Endothelial cell of umbilical vein (primary cell): Measurements from ENCODE around the gene DDX42. TPM values are rescaled to one million over a fixed set of nuclear protein-coding genes. Genes with fewer than 3 reads are reported as not detected.

ENCODE experiments used
- BruUV-seq: library from RNA; stranded (reverse); fragments of 400-500 nt; replicated peaks from 2 replicates; lab custom pipeline; 2021; lab: Mats Ljungman, UMichigan
- CTCF ChIA-PET: fragments of 300-600, 350-600 bp; sonication (Branson Sonifier 250); formaldehyde crosslinking; loops from one replicate; lab custom pipeline; 2021; ENCODE audit warnings: antibody characterized with exemption, inconsistent platforms; lab: Charles Lee
- POLR2A ChIA-PET: fragments of 300-600, 350-600 bp; sonication (Branson Sonifier 250); formaldehyde crosslinking; loops from one replicate; lab custom pipeline; 2021; ENCODE audit warnings: antibody characterized with exemption, inconsistent platforms; lab: Charles Lee
- DNase-seq: peaks from one replicate; pipeline ENCODE4 v3.0.0-alpha.2; 2011; ENCODE audit warnings: low read depth, low spot score
- FAIRE-seq: peaks from 2 replicates; lab custom pipeline; 2011; peaks lifted over from hg19 to GRCh38; lab: Jason Lieb, UNC
- H2AFZ ChIP-seq: 2 replicates; pipeline ENCODE4 v1.6.0; 2012; ENCODE audit warnings: low read depth, low read length, control low read depth, inconsistent platforms
- H3K27ac ChIP-seq: 2 replicates; pipeline ENCODE4 v1.5.1; 2011; ENCODE audit warnings: low read depth, mild to moderate bottlenecking, control low read depth, low read length, moderate library complexity; ENCODE audit not compliant: insufficient read depth
- H3K27me3 ChIP-seq, 2 experiments: 2 replicates each; pipeline versions ENCODE4 v1.6.0 to v1.6.1; 2011; ENCODE audit warnings: low read length in 2 of 2, mixed read lengths in 1 of 2; ENCODE audit not compliant: control insufficient read depth in 2 of 2, insufficient read depth in 2 of 2
- H3K36me3 ChIP-seq, 2 experiments: 2 replicates in 1 of 2; 3 replicates in 1 of 2; pipeline ENCODE4 v1.5.1; 2011; ENCODE audit warnings: low read length in 2 of 2, mild to moderate bottlenecking in 1 of 2, moderate library complexity in 1 of 2; ENCODE audit not compliant: control insufficient read depth in 2 of 2, insufficient read depth in 2 of 2; ENCODE audit errors: extremely low read depth in 1 of 2
- H3K4me1 ChIP-seq: 3 replicates; pipeline ENCODE4 v1.5.1; 2011; ENCODE audit warnings: mild to moderate bottlenecking, low read length; ENCODE audit not compliant: control insufficient read depth, insufficient read depth; ENCODE audit errors: extremely low read depth
- H3K4me2 ChIP-seq: 2 replicates; pipeline ENCODE4 v1.6.1; 2011; ENCODE audit warnings: low read length, control low read depth, mixed read lengths; ENCODE audit not compliant: insufficient read depth
- H3K4me3 ChIP-seq, 3 experiments: fragments of 200-600 bp in 1 of 3; sonication (generic), shearing (Covaris generic) in 1 of 3; replicated peaks in 1 of 3; 2 replicates each; pipeline ENCODE4 v1.5.1; 2011 to 2016; ENCODE audit warnings: control low read depth in 3 of 3, low read length in 3 of 3, mild to moderate bottlenecking in 2 of 3, inconsistent platforms in 1 of 3, low read depth in 1 of 3, moderate library complexity in 1 of 3; ENCODE audit not compliant: insufficient read depth in 1 of 3
- H3K79me2 ChIP-seq: 2 replicates; pipeline ENCODE4 v1.6.0; 2012; ENCODE audit warnings: low read length, inconsistent platforms; ENCODE audit not compliant: control insufficient read depth, insufficient read depth
- H3K9ac ChIP-seq: replicated peaks from 2 replicates; pipeline ENCODE3; 2011; ENCODE audit warnings: low read length, control low read depth; ENCODE audit not compliant: insufficient read depth; ENCODE audit errors: extremely low read depth
- H3K9me1 ChIP-seq: replicated peaks from 3 replicates; pipeline ENCODE4 v1.6.0; 2011; ENCODE audit warnings: mild to moderate bottlenecking, low read length; ENCODE audit not compliant: control insufficient read depth, insufficient read depth; ENCODE audit errors: extremely low read depth
- H3K9me3 ChIP-seq: replicated peaks from 2 replicates; pipeline ENCODE4 v1.5.1; 2012; ENCODE audit warnings: low read length, inconsistent platforms; ENCODE audit not compliant: control insufficient read depth, insufficient read depth
- H4K20me1 ChIP-seq: replicated peaks from 2 replicates; pipeline ENCODE3; 2011; ENCODE audit warnings: mild to moderate bottlenecking, low read length; ENCODE audit not compliant: control insufficient read depth, insufficient read depth; ENCODE audit errors: extremely low read depth
- EZH2 ChIP-seq: IDR thresholded peaks from 2 replicates; pipeline ENCODE4 v1.6.1; 2012; ENCODE audit warnings: borderline replicate concordance, low read depth, mild to moderate bottlenecking, moderate library complexity, low read length, inconsistent platforms; ENCODE audit not compliant: severe bottlenecking
- FOS ChIP-seq: IDR thresholded peaks from 2 replicates; pipeline ENCODE4 v1.6.1; 2011; ENCODE audit warnings: mild to moderate bottlenecking, low read length, moderate library complexity, borderline replicate concordance; ENCODE audit not compliant: insufficient read depth
- GATA2 ChIP-seq: IDR thresholded peaks from 2 replicates; pipeline ENCODE4 v1.7.0; 2011; ENCODE audit warnings: low read depth, mild to moderate bottlenecking, moderate library complexity, mixed read lengths, low read length; ENCODE audit not compliant: insufficient read length, insufficient read depth
- JUN ChIP-seq: IDR thresholded peaks from 2 replicates; pipeline ENCODE4 v1.6.1; 2011; ENCODE audit warnings: borderline replicate concordance, low read depth; ENCODE audit not compliant: insufficient read length, insufficient read depth
- MYC ChIP-seq: IDR thresholded peaks from one replicate; pipeline ENCODE4 v1.6.1; 2011; ENCODE audit warnings: mild to moderate bottlenecking, low read depth, low read length
- POLR2A ChIP-seq: IDR thresholded peaks from 2 replicates; pipeline ENCODE4 v1.6.1; 2012; ENCODE audit warnings: low read depth, mild to moderate bottlenecking, control low read depth, low read length
- POLR2AphosphoS5 ChIP-seq: IDR thresholded peaks from 2 replicates; pipeline ENCODE4 v1.6.1; 2012; ENCODE audit warnings: low read depth, mild to moderate bottlenecking, control low read depth, low read length, moderate library complexity; ENCODE audit not compliant: insufficient read depth
- dilution Hi-C: fragments of 300-500 bp; cut with MboI; formaldehyde crosslinking; loops from one replicate; pipeline ENCODE4 v1.15.0; 2019; ENCODE audit warnings: low sequenced_read_pairs; ENCODE audit not compliant: extremely low pct_ligation_motif_present
- intact Hi-C: fragments of 100-400 bp; cut with micrococcal nuclease; formaldehyde crosslinking; loops from one replicate; pipeline ENCODE4 v1.10.0; 2022
- polyA plus RNA-seq, 4 experiments: library from polyadenylated mRNA; depleted of rRNA in 3 of 4; stranded (reverse) in 3 of 4; unstranded in 1 of 4; fragments of >200 nt; gene quantifications; 2 replicates each; pipeline versions ENCODE4 v1.2.1 to v1.2.3, GENCODE V29; 2011 to 2012; ENCODE audit warnings: missing spikeins in 1 of 4
- total RNA-seq: library from RNA; stranded (reverse); gene quantifications from 2 replicates; pipeline ENCODE4 v1.2.3, GENCODE V29; 2021
- TF ChIP-seq, protein P1 (sequence below): IDR thresholded peaks from 2 replicates; pipeline ENCODE4 v1.6.1; 2011; ENCODE audit not compliant: insufficient read depth, insufficient read length
- TF ChIP-seq, protein P2 (sequence below), 2 donors: IDR thresholded peaks; 1 replicate in 1 of 2; 2 replicates in 1 of 2; pipeline ENCODE4 v1.5.1; 2011; ENCODE audit warnings: low read length in 2 of 2, mild to moderate bottlenecking in 2 of 2, moderate library complexity in 2 of 2, control low read depth in 1 of 2, inconsistent platforms in 1 of 2, low read depth in 1 of 2; ENCODE audit not compliant: insufficient read depth in 1 of 2; ENCODE audit errors: extremely low read depth in 1 of 2

Gene DDX42
- total and polyA plus RNA-seq, 2 donors (not counting 3 experiments of a cell fraction or from before 2014, with no cell fraction given): 48.1 to 124 TPM

DNA sequence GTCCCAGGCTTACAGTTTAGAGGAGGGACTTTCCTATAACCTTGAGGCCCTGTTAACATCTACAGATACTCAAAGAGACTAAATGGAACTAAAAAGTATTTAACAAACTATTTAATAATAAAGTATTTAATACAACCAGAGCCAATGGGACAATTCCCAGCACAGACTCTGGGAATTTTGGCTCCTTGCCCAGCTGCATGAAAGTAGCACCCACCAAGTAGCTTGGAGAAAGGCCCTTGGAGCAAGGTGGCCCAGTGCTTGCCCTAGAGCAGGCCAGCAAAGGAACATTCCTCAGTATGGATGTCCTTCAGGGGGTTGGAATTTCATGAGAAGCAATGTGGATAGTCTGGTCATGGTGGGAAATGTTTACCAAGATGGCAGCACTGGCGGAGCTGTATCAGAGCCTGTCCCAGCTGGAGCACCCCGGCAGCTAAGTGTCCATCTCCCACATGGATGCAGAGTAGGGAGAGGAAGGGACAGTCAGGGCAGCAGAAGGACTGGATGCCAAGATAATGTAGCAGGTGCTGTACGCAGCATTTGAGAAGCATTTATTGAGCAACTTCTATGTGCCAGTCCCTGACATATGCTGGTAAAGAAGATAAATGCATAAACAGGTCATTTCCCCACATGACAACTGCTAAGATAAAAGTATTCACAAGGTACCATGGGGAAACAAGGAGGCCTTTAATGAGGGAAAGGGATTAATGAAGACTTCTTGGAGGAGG, 73.7 kb downstream of the DDX42 start:
- H2AFZ ChIP-seq: no peak overlapping the region
- H3K9ac ChIP-seq: no peak overlapping the region
- DNase-seq: no peak
- H3K27me3 ChIP-seq: no peaks in the 10 kb centered on the region
- ChIA-PET POLR2A (no interaction called here), CTCF (interaction anchor here (1.2 kb wide), 1 partner anchor 16 kb away, joined by 6 read pairs; no protein-coding TSS in a partner anchor)
- TF ChIP-seq POLR2A (no peak), POLR2AphosphoS5 (no peak), MYC (no peak), EZH2 (no peak), FOS (no peak), JUN (no peak), GATA2 (no peak)
- TF ChIP-seq, protein P1, sequence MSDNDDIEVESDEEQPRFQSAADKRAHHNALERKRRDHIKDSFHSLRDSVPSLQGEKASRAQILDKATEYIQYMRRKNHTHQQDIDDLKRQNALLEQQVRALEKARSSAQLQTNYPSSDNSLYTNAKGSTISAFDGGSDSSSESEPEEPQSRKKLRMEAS: no peak
- TF ChIP-seq, protein P2, sequence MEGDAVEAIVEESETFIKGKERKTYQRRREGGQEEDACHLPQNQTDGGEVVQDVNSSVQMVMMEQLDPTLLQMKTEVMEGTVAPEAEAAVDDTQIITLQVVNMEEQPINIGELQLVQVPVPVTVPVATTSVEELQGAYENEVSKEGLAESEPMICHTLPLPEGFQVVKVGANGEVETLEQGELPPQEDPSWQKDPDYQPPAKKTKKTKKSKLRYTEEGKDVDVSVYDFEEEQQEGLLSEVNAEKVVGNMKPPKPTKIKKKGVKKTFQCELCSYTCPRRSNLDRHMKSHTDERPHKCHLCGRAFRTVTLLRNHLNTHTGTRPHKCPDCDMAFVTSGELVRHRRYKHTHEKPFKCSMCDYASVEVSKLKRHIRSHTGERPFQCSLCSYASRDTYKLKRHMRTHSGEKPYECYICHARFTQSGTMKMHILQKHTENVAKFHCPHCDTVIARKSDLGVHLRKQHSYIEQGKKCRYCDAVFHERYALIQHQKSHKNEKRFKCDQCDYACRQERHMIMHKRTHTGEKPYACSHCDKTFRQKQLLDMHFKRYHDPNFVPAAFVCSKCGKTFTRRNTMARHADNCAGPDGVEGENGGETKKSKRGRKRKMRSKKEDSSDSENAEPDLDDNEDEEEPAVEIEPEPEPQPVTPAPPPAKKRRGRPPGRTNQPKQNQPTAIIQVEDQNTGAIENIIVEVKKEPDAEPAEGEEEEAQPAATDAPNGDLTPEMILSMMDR (IDR thresholded peaks at IDR 0.05; ENCODE audit: extremely low read depth in 1 of 2, insufficient read depth in 1 of 2, low read depth in 1 of 2, low read length in 2 of 2): no peak
- no peaks in the 10 kb centered on the region for H3K36me3 ChIP-seq
- no peaks in the 10 kb centered on the region for H3K9me1 ChIP-seq
- H3K79me2 ChIP-seq: no peaks in the 10 kb centered on the region
- no peaks in the 10 kb centered on the region for H4K20me1 ChIP-seq
- no peak overlapping the region for H3K27ac ChIP-seq
- no TSS peak for BruUV-seq
- no peak for FAIRE-seq
- no peaks in the 10 kb centered on the region for H3K9me3 ChIP-seq
- H3K4me3 ChIP-seq: no peak overlapping the region
- dilution Hi-C loops: no loop called here
- peaks cover 8% of the 10 kb centered on the region for H3K4me1 ChIP-seq
- intact Hi-C loops: no loop called here
- H3K4me2 ChIP-seq: no peak overlapping the region
